Activated CD8-positive, alpha-beta memory T cell treated with anti-CD3 and anti-CD28 coated beads, Interleukin-2, amount 50 U/mL, for 24 hours (primary cell): ENCODE measurements around the gene ANGEL1.

Experiments used
- DNase-seq: peaks from one replicate; pipeline ENCODE4 v3.0.0-alpha.2; 2020; ENCODE audit errors: extremely low read depth

ANGEL1 gene

DNA sequence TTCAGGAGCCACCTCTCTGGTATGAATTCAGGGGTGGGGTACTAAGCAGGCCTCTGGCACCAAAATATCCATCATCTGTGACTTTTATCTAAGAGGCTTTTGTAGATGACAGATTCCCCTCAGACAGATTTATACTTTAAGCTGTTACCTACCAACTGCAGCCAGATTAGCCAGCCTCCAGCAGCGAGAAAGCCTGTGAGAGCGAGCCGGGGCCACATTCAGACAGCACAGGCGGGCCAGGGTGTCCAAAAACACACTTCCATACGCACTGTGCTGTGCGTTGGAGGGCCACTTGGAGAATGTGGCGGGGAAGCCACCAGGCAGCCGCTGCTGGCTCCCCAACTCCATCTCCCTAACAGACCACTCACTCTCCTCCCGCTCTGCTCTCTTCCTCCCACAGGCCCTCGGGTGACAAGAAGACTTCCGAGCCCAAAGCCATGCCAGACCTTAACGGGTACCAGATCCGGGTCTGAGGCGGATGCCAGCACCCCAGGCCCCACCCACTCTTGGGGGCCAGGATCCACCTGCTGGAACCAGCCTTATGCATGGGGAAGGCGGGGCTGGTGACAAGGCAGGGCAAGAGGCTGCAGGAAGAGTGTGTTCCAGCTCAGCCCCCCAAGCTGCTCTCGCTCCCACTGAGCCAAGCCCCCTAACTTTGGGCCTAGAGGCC lies 34.0 kb downstream of the ANGEL1 start:
- DNase-seq, result no peak

GRCh38 chr14:76777721-76778120 lies 35.0 kb downstream of the ANGEL1 start:
- DNase-seq, result no peak

GRCh38 chr14:76776428-76777251 lies 36.0 kb downstream of the ANGEL1 start:
- no peak for DNase-seq

DNA sequence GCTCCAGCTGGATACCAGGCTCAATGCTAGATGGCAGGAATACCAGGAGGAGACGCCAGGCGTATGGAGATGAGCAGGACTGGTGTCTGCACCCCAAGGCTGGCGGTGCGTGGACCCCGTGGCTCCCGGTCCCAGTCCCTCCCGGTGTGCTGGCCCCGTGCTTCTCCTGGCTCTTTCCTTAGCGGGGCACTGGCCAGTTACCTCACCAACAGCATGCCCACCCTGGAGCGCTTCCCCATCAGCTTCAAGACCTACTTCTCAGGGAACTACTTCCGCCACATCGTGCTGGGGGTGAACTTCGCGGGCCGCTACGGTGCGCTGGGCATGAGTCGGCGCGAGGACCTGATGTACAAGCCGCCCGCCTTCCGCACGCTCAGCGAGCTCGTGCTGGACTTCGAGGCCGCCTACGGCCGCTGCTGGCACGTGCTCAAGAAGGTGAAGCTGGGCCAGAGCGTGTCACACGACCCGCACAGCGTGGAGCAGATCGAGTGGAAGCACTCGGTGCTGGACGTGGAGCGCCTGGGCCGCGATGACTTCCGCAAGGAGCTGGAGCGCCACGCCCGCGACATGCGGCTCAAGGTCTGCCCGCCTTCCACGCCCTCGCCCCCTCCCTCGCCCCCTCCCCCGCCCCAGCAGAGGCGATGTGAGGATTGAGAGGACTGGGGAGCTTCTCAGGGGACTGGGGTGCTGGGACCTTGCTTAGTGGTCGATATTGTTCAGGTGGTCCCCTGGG lies 36.8 kb downstream of the ANGEL1 start:
- no peak for DNase-seq

DNA sequence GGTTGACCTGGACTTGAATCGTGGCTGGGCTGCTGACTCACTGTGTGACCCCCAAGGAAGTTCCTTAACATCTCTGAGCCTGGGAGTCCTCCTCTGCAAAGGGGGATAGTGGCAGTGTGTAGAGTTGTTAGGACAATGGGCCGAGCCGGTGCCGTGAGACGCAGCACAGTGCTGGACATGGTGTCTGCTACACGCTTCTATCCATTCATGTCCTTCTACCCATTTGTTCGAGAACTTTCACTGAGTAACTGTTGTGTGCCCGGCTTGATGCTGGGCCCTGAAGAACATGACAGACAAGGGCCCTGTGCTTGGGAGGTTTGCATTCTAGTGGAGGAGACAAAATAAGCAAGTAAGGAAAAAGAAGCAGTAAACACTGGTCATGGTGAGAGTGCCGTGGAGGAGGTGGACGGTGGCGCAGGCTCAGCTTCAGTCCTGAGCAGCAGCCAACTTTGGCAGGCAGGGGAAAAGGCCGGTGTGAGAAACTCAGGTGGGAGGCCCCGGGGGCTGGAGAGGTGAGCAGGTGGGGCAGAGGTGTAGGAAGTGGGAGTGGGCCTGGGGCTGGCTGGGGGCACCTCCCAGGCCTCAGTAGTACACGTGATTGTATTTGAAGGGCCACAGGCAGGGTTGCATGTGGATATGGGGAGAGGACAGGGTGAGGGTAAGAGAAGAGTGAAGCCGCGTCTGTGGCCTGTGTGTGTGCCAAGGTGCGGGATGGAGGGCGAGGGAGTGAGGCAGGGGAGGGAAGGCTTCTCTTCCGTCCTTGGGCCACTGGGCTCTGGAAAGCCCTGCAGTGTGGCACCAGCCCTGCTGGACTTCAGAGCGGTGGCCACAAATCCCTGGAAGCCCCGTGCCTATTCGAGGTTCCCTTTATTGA lies 37.6 kb downstream of the ANGEL1 start:
- no peak for DNase-seq

DNA sequence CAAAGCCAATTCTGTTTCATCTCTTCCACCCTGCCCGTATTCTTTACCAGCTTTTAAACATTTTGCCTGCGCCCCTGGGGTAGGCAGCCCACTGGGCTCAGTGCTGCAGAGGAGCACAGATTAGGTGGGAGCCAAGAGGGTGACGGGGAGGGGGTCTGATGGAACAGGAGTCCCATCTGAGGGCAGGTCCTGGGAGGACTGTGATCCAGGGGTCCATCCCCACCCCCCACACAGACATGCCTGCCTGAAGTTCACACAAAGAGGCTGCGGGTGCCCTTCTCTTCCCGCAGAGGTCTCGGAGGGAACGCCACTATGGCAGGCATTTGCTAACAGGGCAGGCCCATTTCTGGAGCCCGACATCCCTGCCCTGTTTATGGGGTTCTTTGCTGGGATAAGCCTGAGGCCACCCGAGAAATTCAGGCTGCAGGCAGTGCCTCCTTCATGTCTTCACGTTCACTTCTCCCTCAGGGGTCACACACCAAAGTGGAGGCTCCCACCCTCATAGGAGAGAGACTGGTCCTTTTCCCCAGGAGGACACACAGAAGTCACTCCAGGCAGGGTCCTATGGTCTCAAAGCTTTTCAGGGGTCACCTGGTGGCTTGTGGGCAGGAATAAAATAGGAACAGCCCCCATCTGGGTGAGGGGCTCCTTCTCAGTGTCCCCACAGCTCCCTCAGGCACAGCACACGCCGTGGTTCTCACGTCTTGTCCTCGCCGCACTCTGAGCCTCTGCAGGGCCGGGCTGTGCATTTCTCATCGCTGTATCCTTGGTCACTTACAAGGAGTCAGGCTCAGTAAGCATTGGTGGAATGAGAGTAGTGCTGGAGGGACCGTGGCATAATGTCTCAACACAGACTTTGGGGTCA lies 38.5 kb downstream of the ANGEL1 start:
- no peak for DNase-seq

GRCh38 chr14:76773188-76773885 lies 39.3 kb downstream of the ANGEL1 start:
- no peak for DNase-seq

GRCh38 chr14:76772300-76773187 lies 40.1 kb downstream of the ANGEL1 start:
- no peak for DNase-seq

DNA sequence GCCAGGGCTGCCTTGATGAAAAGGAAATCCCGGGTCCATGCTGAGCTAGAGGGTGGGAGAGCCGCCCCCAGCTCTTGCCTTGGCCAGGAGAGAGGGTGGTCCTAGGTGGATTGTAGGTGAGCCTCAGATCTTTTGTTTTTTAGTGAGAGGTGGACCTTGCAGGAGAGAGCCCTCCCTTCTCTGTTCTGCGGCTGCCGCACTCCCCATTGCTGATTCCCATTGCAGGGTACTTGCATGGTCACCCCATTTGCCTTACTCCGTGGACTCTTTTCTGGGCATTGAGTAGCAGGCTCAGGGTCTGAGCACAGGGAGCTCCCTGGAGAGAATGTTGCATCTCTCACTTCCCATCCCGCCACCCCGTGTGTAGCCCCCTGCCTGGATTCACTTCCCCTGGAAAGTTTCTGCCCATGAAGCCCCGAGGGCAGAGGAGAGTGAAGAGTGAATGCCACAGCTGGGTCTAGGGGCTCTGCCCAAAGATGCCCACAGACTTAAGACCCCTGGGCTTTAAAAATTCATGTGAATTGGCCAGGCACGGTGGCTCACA lies 41.2 kb downstream of the ANGEL1 start:
- no peak for DNase-seq

DNA sequence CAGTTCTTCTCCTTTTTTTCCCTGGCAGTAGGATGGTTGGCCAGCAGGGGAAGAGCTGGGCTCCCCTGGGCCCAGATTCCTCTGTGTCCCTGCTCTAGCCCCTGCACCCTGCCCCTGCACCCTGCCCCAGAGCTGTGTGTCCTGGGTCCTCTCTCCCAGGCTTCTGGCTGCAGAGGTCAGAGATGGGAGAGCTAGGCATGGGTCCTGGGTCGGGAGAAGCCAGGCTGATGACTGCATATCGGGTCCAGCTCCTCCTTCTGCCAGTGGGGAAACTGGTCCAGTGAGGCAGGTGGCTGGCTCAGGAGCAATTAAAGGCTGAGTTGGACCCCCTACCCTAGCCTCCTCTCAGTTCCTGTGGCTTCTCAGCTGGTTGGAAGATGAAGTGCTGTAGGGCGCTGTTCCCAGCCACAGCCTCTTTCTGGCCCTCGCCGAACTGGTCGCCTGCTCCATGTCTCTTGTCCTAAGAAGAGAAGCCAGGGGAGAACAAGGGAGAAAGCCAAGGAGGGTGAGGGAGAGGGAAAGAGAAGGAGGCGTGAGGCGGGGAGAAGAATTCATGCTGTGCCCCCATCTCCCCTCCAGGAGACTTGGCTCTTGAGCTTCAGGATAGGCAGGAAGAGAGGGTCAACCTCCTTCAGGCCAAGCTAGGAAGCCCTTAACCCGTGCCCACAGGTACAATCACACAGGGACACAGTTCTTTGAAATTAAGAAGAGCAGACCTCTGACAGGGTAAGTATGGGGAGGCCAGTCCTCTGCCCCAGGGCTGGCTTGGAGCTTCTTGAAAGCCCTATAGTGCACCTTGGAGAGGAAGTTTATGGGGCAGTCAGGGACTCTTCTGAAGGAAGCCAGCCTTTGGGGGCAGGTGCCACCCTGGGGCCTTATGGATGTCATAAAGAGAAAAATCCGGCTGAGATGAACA lies 41.9 kb downstream of the ANGEL1 start:
- DNase-seq, result no peak

- no peak for DNase-seq
Observed at GRCh38 chr14:76769636-76770292, 42.9 kb downstream of the ANGEL1 start.

DNA sequence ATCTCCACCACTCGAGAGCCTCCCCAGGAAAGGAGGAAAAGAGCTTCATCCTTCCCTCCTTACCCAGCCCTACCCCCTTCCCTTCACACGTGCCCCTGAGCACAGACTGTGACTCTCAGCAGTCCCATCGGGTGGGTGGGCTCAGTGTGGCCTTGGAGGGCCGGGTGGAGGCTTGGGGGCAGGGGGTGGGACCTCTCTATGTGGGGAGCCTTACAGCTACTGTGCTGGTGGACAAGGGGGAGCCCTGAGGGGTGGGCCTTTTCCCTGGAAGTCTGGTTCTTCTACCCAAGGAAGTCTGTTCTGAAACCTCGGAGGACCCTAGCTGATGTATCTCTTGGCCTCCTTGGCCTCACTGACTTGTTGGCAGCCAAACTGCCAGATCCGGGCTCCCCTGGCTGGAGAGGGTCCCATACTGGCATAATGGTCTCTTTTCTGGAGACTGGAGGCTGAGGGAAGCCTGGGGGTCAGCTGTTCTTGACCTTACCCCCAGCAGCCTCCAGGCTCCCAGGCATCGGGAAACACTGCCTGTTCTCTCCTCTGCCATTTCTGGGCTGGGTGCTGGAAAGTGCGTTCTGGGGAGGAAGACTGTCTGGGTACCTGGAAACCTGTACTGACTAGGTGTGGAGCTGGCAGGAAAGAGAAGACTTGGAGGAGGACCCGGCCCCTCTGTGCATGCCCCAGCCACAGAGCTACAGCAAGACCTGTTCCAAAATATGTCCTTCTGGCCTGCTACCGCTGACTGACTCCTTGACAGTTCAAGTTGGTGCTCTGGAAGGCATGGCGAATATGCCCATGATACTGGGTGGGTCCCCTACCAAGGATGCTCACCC lies 43.8 kb downstream of the ANGEL1 start:
- DNase-seq, result no peak

DNA sequence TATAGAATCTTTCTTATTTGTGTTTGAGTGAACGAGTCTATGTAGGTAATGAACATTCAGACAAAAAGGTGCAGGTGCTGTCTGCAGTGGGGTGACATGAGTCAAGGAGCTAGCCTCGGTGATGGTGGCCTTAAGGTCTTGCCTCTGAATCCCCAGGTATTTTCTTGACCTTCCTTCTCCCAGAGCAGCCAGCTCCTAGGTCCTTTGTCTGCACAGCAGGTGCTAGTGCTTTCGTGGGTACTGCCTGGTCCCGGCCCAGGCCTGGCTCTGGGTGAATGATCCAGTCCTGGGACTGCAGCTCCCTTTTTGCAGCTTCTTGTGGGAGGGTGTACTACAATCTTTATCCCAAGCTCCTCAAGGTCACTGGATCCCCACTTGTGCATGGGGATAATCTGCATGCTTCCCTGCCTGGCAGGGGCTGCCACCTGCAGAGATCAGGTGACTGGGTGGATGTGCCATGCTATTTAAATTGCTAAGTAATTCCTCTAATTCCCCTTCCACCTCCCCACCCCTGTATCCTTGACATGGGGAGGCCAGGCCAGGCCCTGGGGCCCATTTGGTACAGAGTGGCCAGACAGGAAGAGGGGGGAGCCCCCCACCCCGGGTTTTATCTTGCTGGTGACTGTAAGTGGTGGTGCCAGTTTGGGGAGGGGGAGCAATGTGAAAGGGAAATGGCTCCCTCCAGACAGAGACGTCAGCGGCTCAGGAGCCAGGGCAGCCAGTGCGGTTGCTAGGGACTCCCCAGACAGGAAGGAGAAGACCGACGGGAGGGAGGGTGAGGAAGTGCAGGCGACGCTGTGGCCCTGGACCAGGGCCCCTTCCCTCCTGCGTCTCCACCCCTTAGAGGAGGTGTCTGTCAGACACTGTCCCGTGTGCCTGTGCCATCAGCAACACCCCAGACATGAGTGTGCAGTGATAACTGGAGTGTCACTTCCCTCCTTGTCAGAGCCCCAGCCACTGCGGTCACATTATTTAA lies 44.7 kb downstream of the ANGEL1 start:
- no peak for DNase-seq

DNA sequence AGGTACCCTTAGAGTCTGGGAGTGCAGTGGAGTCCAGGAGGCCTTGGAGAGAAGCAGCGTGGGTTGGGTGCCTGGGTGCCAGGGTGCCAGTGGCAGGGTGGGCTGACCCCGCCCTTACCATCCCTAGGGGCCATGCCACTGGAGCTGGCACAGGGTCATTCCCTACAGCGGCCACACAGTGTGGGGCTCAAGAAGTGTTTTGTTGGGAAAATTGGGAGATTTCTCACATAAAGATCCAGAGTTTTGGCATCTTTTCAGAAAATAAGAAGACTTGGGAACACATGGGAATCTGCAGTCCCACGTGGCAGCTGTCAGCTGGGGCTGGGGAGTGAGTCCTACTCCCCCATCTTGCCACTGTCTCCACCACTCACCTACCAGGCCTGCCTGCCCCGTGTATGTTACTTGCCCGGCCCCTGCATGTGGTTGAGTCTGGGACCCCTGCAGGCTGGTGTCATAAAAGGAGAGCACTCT lies 47.2 kb downstream of the ANGEL1 start:
- no peak for DNase-seq
